Erythroblast (primary cell): ENCODE results near the gene MBTPS1.

ENCODE experiments used
- DNase-seq, 2 experiments: peaks; one replicate each; lab custom pipeline; 2025; lab: John Stamatoyannopoulos, UW
- GATA1 ChIP-seq: IDR thresholded peaks from 2 replicates; pipeline ENCODE4 v1.6.1; 2011; ENCODE audit warnings: low read depth, mild to moderate bottlenecking, control low read depth, low read length, moderate library complexity
- POLR2A ChIP-seq: IDR thresholded peaks from 2 replicates; pipeline ENCODE4 v1.6.1; 2011; ENCODE audit warnings: mild to moderate bottlenecking, low read length

MBTPS1 gene

GRCh38 chr16:84049403-84050060 lies 67.2 kb downstream of the MBTPS1 start:
- DNase-seq, result no peak
- TF ChIP-seq POLR2A (no peak), GATA1 (no peak)

GRCh38 chr16:84048871-84049270 lies 67.9 kb downstream of the MBTPS1 start:
- no peak for DNase-seq
- TF ChIP-seq GATA1 (no peak), POLR2A (no peak)

GRCh38 chr16:84048270-84048669 lies 68.5 kb downstream of the MBTPS1 start:
- TF ChIP-seq POLR2A (no peak), GATA1 (no peak)
- DNase-seq, result no peak

- no peak for TF ChIP-seq POLR2A
- no peak for DNase-seq
Measured at GRCh38 chr16:84047626-84048025, 69.1 kb downstream of the MBTPS1 start.

- no peak for DNase-seq
- TF ChIP-seq GATA1 (no peak), POLR2A (no peak)
Measured at GRCh38 chr16:84047206-84047605, 69.5 kb downstream of the MBTPS1 start.

- no peak for TF ChIP-seq GATA1
- TF ChIP-seq POLR2A, result no peak
- no peak for DNase-seq
Measured at GRCh38 chr16:84045818-84046470, 70.8 kb downstream of the MBTPS1 start.

GRCh38 chr16:84045001-84045817 lies 71.5 kb downstream of the MBTPS1 start:
- no peak for DNase-seq
- TF ChIP-seq GATA1 (no peak), POLR2A (no peak)

- DNase-seq, result peak; percentile 19
- TF ChIP-seq POLR2A (no peak), GATA1 (no peak)
Measured at GRCh38 chr16:84044118-84044488, 72.6 kb downstream of the MBTPS1 start.

GRCh38 chr16:84043486-84044117 lies 73.1 kb downstream of the MBTPS1 start:
- DNase-seq, result peak; percentile 35 to 79
- TF ChIP-seq POLR2A, result no peak
- TF ChIP-seq GATA1, result no peak

GRCh38 chr16:84042879-84043485 lies 73.8 kb downstream of the MBTPS1 start:
- no peak for TF ChIP-seq POLR2A
- TF ChIP-seq GATA1, result no peak
- DNase-seq, result no peak

- TF ChIP-seq GATA1, result no peak
- no peak for TF ChIP-seq POLR2A
- DNase-seq, result no peak
Measured at GRCh38 chr16:84042308-84042878, 74.3 kb downstream of the MBTPS1 start, which contains the start of gene SLC38A8. Gene SLC38A8, minus strand, starts transcription at chr16:84042795. Its CDS starts 638 bp downstream, at chr16:84042157.

- no peak for DNase-seq
- no peak for TF ChIP-seq POLR2A
- no peak for TF ChIP-seq GATA1
Measured at GRCh38 chr16:84041881-84042280, 74.9 kb downstream of the MBTPS1 start.
